Retinal pigment epithelial cell (primary cell): ENCODE data around the gene ZNF578.

ENCODE experiments used
- DNase-seq: peaks from one replicate; pipeline ENCODE4 v3.0.0-alpha.2; 2010; ENCODE audit warnings: low read depth
- H3K4me3 ChIP-seq: 2 replicates; pipeline ENCODE4 v1.5.1; 2011; ENCODE audit warnings: mild to moderate bottlenecking, low read length, control low read depth, moderate library complexity
- TF ChIP-seq, protein P1 (sequence below): conservative IDR thresholded peaks from 2 replicates; pipeline ENCODE4 v1.5.1; 2011; ENCODE audit warnings: low read depth, low read length, control low read depth, inconsistent platforms

ZNF578 gene

DNA sequence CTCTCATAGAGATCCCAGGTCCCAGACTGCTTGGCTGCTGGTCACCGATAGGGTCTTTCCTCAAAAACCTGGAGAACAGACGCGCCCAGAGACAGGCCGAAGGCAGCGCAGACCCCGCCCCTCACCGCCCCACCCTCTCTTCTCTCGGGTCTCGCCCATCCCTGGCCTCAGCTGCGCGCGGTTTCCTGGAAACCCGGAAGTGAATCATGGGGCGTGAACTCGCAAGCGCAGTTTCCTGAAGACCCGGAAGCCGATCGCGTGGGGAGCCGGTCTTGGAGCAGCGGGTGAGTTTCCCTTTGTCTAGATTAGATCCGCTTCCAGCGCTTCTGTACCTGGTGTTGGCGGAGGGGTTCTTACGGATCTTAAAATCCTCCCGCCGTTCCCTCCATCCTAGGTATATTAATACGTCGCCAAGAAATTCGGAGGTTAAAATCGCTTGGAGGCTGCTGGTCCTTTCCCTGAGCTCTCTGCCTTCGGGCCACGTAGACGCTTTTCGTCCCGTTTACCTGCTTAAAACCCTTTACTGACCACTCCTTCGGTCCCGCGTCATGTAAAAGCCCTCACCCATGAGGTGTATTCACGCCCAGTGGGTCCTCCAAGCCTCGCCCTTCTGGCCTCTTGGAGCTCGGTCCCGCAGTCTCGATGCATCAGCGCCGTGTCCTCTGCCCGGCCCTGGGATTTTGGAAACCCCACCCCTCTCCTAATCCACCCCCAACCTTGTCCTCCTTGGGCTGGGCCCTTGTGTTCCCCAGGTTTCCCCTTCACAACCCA is at the start of gene ZNF578:
ZNF578 (plus strand) TSS at position 230 of the 771 bp plus-strand sequence. CDS start 48,293 bp downstream, outside the sequence.
- H3K4me3 ChIP-seq = peak within 1 kb of the TSS; percentile 77
- peak; percentile 33 for DNase-seq
- TF ChIP-seq, protein P1, sequence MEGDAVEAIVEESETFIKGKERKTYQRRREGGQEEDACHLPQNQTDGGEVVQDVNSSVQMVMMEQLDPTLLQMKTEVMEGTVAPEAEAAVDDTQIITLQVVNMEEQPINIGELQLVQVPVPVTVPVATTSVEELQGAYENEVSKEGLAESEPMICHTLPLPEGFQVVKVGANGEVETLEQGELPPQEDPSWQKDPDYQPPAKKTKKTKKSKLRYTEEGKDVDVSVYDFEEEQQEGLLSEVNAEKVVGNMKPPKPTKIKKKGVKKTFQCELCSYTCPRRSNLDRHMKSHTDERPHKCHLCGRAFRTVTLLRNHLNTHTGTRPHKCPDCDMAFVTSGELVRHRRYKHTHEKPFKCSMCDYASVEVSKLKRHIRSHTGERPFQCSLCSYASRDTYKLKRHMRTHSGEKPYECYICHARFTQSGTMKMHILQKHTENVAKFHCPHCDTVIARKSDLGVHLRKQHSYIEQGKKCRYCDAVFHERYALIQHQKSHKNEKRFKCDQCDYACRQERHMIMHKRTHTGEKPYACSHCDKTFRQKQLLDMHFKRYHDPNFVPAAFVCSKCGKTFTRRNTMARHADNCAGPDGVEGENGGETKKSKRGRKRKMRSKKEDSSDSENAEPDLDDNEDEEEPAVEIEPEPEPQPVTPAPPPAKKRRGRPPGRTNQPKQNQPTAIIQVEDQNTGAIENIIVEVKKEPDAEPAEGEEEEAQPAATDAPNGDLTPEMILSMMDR = no peak

DNA sequence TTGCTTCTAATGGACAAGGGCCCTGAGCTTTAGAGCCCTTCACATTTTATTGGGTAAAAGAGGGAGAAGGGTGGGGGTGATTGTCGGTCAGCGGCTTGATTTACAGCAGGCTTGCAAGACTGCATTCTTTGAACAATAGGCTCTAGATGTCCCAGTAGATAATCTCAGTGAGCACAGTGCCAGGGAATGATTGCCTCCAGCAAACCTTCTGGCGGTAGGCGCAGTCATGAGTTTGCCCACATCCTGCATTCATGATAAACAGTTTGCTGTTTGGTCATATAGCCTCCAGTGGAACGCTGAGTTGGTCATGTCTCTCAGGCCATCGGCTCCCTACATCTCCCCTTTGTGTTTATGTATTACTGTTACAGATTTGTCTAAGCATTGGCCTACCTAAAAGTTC is 43.1 kb upstream of the ZNF578 start:
- TF ChIP-seq, protein P1 = no peak
- no peak for DNase-seq
- no peak overlapping the region for H3K4me3 ChIP-seq

DNA sequence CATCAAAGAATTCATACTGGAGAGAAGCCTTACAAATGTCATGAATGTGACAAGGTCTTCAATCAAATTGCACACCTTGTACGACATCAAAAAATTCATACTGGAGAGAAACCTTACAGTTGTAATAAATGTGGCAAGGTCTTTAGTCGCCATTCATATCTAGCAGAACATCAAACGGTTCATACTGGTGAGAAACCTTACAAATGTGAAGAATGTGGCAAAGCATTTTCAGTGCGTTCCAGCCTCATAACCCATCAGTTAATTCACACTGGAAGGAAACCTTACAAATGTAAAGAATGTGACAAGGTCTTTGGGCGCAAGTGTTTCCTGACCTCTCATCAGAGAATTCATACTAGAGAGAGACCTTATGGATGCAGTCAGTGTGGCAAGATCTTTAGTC is 37.6 kb upstream of the ZNF578 start:
- DNase-seq = no peak
- no peak overlapping the region for H3K4me3 ChIP-seq
- TF ChIP-seq, protein P1 = no peak

DNA sequence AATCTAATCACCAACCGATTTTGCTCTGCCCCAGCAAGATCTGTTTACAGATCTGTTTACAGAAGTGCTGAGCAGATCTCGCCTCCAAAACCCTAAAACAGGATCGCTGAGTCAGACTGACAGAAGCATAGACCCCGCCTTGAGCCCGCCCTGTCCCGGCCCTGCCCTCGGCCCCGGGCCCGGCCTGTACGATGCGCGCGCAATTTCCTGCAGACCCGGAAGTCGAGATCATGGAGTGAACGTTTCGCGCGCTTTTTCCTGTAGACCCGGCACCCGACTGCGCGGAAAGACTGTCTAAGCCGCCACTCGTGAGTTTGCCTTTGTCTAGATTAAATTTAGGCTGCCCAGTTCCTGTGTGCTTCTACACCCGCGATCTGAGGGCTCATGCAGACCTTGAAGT is 24.4 kb upstream of the ZNF578 start, which contains the start of gene ZNF534:
ZNF534 (plus strand) TSS at position 212 of the 400 bp plus-strand sequence. CDS start 2,327 bp downstream, outside the sequence.
- TF ChIP-seq, protein P1 = no peak
- H3K4me3 ChIP-seq = no peak within 1 kb of the TSS
- DNase-seq = no peak

DNA sequence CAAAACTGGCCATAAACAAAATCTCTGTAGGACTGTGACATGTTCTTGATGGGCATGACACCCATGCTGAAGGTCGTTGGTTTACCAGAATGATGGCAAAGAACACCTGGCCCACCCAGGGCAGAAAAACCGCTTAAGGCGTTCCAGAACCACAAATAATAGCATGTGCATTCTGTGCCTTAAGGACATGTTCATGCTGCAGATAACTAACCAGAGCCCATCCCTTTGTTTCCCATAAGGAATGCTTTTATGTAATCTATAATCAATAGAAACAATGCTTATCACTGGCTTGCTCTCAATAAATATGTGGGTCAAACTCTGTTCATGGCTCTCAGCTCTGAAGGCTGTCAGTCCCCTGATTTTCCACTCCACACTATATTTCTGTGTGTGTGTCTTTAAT is 11.2 kb upstream of the ZNF578 start:
- no peak for DNase-seq
- no peak overlapping the region for H3K4me3 ChIP-seq
- TF ChIP-seq, protein P1 = no peak

DNA sequence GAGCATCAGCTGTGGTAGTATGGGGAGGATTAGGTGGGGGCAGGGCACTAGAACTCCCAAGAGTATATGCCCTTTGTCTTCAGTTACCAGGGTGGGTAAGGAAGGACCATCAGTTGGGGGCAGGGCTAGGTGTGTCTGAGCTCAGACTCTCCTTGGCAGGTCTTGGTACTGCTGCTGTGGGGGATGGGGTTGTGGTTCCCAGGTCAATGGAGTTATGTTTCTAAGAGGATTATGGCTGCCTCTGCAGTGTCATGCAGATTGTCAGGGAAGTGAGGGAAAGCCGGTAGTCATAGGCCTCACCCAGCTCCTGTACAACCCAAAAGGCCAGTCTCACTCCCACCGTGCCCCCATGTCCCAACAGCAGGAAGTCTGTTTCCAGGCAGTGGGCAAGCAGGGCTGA is 8.8 kb upstream of the ZNF578 start:
- TF ChIP-seq, protein P1 = no peak
- DNase-seq = no peak
- no peak overlapping the region for H3K4me3 ChIP-seq

DNA sequence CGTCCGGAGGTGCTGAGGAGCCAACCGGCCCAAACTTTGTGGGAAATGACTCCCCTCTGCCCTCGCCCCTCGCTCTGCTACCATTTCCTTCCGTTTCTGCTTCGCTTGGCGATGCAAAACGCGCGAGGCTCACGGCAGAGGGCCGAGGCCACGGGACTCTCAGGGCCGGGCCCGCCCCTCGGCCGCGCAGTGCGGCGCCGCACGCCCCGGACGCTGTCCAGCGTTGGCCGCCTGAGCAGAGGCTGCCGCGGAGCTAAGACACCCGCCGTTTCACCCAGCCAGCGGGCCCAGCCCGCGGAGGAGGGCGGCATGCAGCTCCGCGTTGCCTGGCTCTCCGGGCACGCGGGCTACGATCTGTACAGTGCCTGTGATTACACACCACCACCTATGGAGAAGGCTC is 2.1 kb upstream of the ZNF578 start:
- no peak overlapping the region for H3K4me3 ChIP-seq
- no peak for DNase-seq
- TF ChIP-seq, protein P1 = no peak
